CD4-positive, alpha-beta T cell (primary cell): ENCODE data around the gene OSBPL7. TPM values are rescaled to one million over a fixed set of nuclear protein-coding genes. Genes with fewer than 3 reads are reported as not detected.

Experiments
- ATAC-seq: fragments of 200-7000 bp; cut with Tn5 transposase; one replicate; pipeline ENCODE4 v1.10.0; 2022; ENCODE audit warnings: mild to moderate bottlenecking; ENCODE audit not compliant: poor library complexity
- CTCF ChIA-PET: fragments of 350-600 bp; sonication (Branson Sonifier 250); formaldehyde crosslinking; loops from one replicate; lab custom pipeline; 2021; ENCODE audit warnings: antibody characterized with exemption, inconsistent platforms; lab: Charles Lee
- POLR2A ChIA-PET: fragments of 350-600 bp; sonication (Branson Sonifier 250); formaldehyde crosslinking; loops from one replicate; lab custom pipeline; 2021; ENCODE audit warnings: antibody characterized with exemption, inconsistent platforms; lab: Charles Lee
- DNase-seq, 14 experiments: peaks; one replicate each; pipeline ENCODE4 v3.0.0-alpha.2; 2013 to 2020; ENCODE audit warnings: mixed read lengths in 2 of 14
- H3K27ac ChIP-seq, 2 donors: one replicate each; pipeline versions ENCODE4 v1.5.1 to v1.7.0; 2013; ENCODE audit warnings: low read length in 2 of 2, low read depth in 1 of 2, mild to moderate bottlenecking in 1 of 2
- H3K27me3 ChIP-seq, 2 experiments: 1 replicate in 1 of 2; 2 replicates in 1 of 2; pipeline versions ENCODE4 v1.6.1 to v1.7.0; 2013; ENCODE audit warnings: low read length in 2 of 2, control low read depth in 1 of 2, mild to moderate bottlenecking in 1 of 2, moderate library complexity in 1 of 2; ENCODE audit not compliant: insufficient read depth in 2 of 2, control insufficient read depth in 1 of 2
- H3K36me3 ChIP-seq: one replicate; pipeline ENCODE4 v1.6.1; 2013; ENCODE audit warnings: low read length, control low read depth; ENCODE audit not compliant: insufficient read depth
- H3K4me1 ChIP-seq: one replicate; pipeline ENCODE4 v1.6.1; 2013; ENCODE audit warnings: low read length, control low read depth; ENCODE audit not compliant: insufficient read depth
- H3K4me3 ChIP-seq: one replicate; pipeline ENCODE4 v1.5.1; 2013; ENCODE audit warnings: mild to moderate bottlenecking, low read length, moderate library complexity
- H3K9me3 ChIP-seq, 2 experiments: 1 replicate in 1 of 2; 2 replicates in 1 of 2; pipeline versions ENCODE4 v1.6.1 to v1.7.0; 2013; ENCODE audit warnings: low read length in 2 of 2, mild to moderate bottlenecking in 2 of 2, control low read depth in 1 of 2, moderate library complexity in 1 of 2; ENCODE audit not compliant: control insufficient read depth in 1 of 2, insufficient read depth in 1 of 2
- H3K27ac Mint-ChIP-seq: one replicate; pipeline ENCODE4 v1.8.0; 2020; ENCODE audit warnings: mixed read lengths
- H3K27me3 Mint-ChIP-seq: one replicate; pipeline ENCODE4 v1.8.0; 2021; ENCODE audit warnings: mixed read lengths
- H3K36me3 Mint-ChIP-seq: one replicate; pipeline ENCODE4 v1.8.0; 2021; ENCODE audit warnings: low read depth, mixed read lengths
- H3K4me1 Mint-ChIP-seq: one replicate; pipeline ENCODE4 v1.8.0; 2021; ENCODE audit warnings: low read depth, mixed read lengths
- H3K4me3 Mint-ChIP-seq: one replicate; pipeline ENCODE4 v1.8.0; 2020; ENCODE audit warnings: mild to moderate bottlenecking, mixed read lengths
- H3K9me3 Mint-ChIP-seq: one replicate; pipeline ENCODE4 v1.8.0; 2020; ENCODE audit warnings: mixed read lengths
- intact Hi-C, 2 experiments: fragments of 100-400 bp; cut with DNase I in 1 of 2; cut with micrococcal nuclease in 1 of 2; formaldehyde crosslinking; loops; one replicate each; pipeline versions ENCODE4 v1.15.1 to v1.9.0; 2023 to 2025; cut with DNase I, micrococcal nuclease
- total RNA-seq, 174 experiments: library from RNA in 2 of 174; stranded (reverse) in 2 of 174; gene quantifications; one replicate each; pipeline ENCODE4 v1.2.3 and lab custom pipeline; 2021 to 2026
- TF ChIP-seq, protein P1 (sequence below): fragments of 200-600 bp; IDR thresholded peaks from one replicate; pipeline ENCODE4 v1.8.0; 2022; ENCODE audit warnings: antibody characterized with exemption, mild to moderate bottlenecking

The OSBPL7 gene
- total RNA-seq, 2 experiments from 2014 or later, result 30.1 to 30.8 TPM

DNA sequence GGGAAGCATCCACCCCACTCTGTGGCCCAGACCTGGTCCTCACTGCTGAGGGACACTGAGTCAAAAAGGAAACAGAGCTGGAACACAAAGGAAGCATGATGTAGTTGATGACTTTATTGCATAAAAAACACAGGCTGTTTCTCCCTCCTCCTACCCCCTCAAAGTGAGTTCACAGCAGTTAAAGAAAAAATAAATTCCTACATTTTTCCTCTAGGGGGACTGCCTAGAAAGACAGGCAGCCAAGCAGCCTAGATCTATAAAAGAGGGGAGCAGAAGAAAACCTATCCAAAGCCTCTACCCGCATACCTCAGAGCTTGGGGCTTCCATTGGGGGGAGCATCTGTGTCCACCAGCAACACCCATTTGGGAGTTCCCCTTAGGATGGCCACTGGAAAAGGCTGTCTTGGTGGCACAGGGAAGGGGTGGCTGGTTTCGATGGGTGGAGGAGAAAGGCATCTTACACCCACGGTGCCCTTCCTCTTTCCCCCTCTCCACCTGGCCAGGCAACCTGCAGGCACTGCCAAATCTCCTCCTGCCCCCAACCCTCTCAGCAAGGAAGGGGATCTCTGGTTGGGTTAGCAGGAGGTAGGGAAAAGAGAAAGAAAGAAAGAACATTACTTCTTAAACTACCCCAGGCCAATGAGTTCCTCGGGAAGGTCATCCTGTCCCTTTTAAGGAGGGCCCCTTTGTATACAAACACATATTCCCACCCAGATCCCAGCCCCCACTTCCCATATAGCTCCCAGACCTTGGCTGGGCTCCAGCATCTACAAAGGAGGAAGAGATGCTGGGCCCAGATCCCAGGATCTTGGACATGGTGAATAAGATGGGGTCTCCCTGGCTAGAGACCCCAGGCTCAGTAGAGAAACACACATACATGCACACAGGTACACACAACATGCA lies 23.5 kb upstream of the OSBPL7 start:
- CTCF ChIA-PET, result interaction anchor here (0.5 to 8.4 kb wide), 3 partner anchors 10 to 44 kb away, joined by 3 to 86 read pairs (median 4); no protein-coding TSS in a partner anchor
- H3K27me3 ChIP-seq, result peaks cover 54 to 59% of the 10 kb centered on the region in 2 experiments
- Mint-ChIP-seq H3K36me3 (no peaks in the 10 kb centered on the region), H3K4me3 (no peak overlapping the region), H3K27me3 (peaks cover 57% of the 10 kb centered on the region), H3K4me1 (peaks cover 33% of the 10 kb centered on the region), H3K9me3 (no peaks in the 10 kb centered on the region), H3K27ac (no peak overlapping the region)
- POLR2A ChIA-PET, result interaction anchor here (4.3 to 4.6 kb wide), 2 partner anchors 45 to 50 kb away, joined by 41 to 46 read pairs; partner anchors contain the start of gene SP2
- TF ChIP-seq, protein P1, sequence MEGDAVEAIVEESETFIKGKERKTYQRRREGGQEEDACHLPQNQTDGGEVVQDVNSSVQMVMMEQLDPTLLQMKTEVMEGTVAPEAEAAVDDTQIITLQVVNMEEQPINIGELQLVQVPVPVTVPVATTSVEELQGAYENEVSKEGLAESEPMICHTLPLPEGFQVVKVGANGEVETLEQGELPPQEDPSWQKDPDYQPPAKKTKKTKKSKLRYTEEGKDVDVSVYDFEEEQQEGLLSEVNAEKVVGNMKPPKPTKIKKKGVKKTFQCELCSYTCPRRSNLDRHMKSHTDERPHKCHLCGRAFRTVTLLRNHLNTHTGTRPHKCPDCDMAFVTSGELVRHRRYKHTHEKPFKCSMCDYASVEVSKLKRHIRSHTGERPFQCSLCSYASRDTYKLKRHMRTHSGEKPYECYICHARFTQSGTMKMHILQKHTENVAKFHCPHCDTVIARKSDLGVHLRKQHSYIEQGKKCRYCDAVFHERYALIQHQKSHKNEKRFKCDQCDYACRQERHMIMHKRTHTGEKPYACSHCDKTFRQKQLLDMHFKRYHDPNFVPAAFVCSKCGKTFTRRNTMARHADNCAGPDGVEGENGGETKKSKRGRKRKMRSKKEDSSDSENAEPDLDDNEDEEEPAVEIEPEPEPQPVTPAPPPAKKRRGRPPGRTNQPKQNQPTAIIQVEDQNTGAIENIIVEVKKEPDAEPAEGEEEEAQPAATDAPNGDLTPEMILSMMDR, result no peak
- intact Hi-C loops, result loop anchor here (5.0 to 10.0 kb wide), 2 partner anchors 172 to 770 kb away; partner anchors contain the start of genes HOXB7 (in 1 of the 2) and HOXB8 (in 1 of the 2)
- ATAC-seq (no peak), DNase-seq (no peak)
- H3K4me3 ChIP-seq, result no peak overlapping the region
- peaks cover 0 to 9% of the 10 kb centered on the region in 2 experiments for H3K9me3 ChIP-seq
- peaks cover 51% of the 10 kb centered on the region for H3K4me1 ChIP-seq
- H3K36me3 ChIP-seq, result no peaks in the 10 kb centered on the region
- H3K27ac ChIP-seq, result no peak overlapping the region

GRCh38 chr17:47844227-47844626 lies 22.6 kb upstream of the OSBPL7 start:
- DNase-seq (no peak), ATAC-seq (no peak)
- H3K27ac ChIP-seq, result no peak overlapping the region
- H3K4me3 ChIP-seq, result no peak overlapping the region
- no peaks in the 10 kb centered on the region for H3K36me3 ChIP-seq
- POLR2A ChIA-PET, result interaction anchor here (4.3 to 4.6 kb wide), 2 partner anchors 46 to 51 kb away, joined by 41 to 46 read pairs; partner anchors contain the start of gene SP2
- CTCF ChIA-PET, result interaction anchor here (0.5 to 8.4 kb wide), 2 partner anchors 45 to 70 kb away, joined by 3 to 86 read pairs; no protein-coding TSS in a partner anchor
- Mint-ChIP-seq H3K9me3 (no peaks in the 10 kb centered on the region), H3K27me3 (peaks cover 50% of the 10 kb centered on the region), H3K4me3 (no peak overlapping the region), H3K4me1 (peaks cover 34% of the 10 kb centered on the region), H3K27ac (no peak overlapping the region), H3K36me3 (no peaks in the 10 kb centered on the region)
- peaks cover 47 to 50% of the 10 kb centered on the region in 2 experiments for H3K27me3 ChIP-seq
- H3K9me3 ChIP-seq, result peaks cover 0 to 9% of the 10 kb centered on the region in 2 experiments
- intact Hi-C loops, result loop anchor here (5.0 to 10.0 kb wide), 2 partner anchors 173 to 771 kb away; partner anchors contain the start of genes HOXB7 (in 1 of the 2) and HOXB8 (in 1 of the 2)
- H3K4me1 ChIP-seq, result peaks cover 56% of the 10 kb centered on the region
- TF ChIP-seq, protein P1, result no peak

DNA sequence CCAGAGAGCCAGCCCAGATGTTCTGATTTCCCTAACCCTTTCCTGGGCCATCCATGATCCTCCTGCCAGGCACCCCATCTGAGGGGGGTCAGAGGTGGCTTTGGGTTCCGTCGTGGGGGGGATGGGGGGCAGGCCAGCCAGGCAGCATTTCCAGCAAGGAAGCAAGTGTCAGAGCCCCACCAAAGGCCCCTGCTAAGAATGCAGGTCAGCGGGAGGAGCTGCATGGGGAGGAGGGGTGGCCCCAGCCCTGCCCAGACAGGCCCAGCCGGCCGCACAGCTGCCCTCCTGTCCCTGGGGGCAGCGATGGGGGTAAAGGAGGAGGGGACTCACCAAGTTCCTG lies 21.8 kb upstream of the OSBPL7 start:
- H3K27ac Mint-ChIP-seq, result no peak overlapping the region
- peaks cover 34% of the 10 kb centered on the region for H3K4me1 Mint-ChIP-seq
- Histone ChIP-seq H3K9me3 (peaks cover 0 to 9% of the 10 kb centered on the region in 2 experiments), H3K4me3 (no peak overlapping the region), H3K36me3 (peaks cover 6% of the 10 kb centered on the region), H3K4me1 (peaks cover 56% of the 10 kb centered on the region), H3K27me3 (peaks cover 42% of the 10 kb centered on the region in 2 experiments), H3K27ac (no peak overlapping the region)
- no peaks in the 10 kb centered on the region for H3K36me3 Mint-ChIP-seq
- CTCF ChIA-PET, result interaction anchor here (0.7 to 8.4 kb wide), 14 partner anchors 9 to 107 kb away, joined by 3 to 86 read pairs (median 6); partner anchors contain the start of genes LRRC46, MRPL10, OSBPL7 and PNPO
- intact Hi-C loops, result loop anchor here (2.0 to 10.0 kb wide), 3 partner anchors 127 to 771 kb away; partner anchors contain the start of genes CDK5RAP3 (in 1 of the 2), HOXB7 (in 1 of the 2) and HOXB8 (in 1 of the 2)
- TF ChIP-seq, protein P1, result no peak
- H3K4me3 Mint-ChIP-seq, result no peak overlapping the region
- peaks cover 41% of the 10 kb centered on the region for H3K27me3 Mint-ChIP-seq
- DNase-seq, result no peak
- no peaks in the 10 kb centered on the region for H3K9me3 Mint-ChIP-seq
- POLR2A ChIA-PET, result interaction anchor here (4.3 to 4.6 kb wide), 2 partner anchors 47 to 52 kb away, joined by 41 to 46 read pairs; partner anchors contain the start of gene SP2
- ATAC-seq, result no peak
